HG02885 (cell line): ENCODE measurements around the gene KLF16.
"Not testable (repeated sequence)": the region's sequence is repeated elsewhere in the genome, so short reads cannot be mapped to it uniquely, and the experiment has no call there.

Experiments
- ATAC-seq: cut with Tn5 transposase; IDR thresholded peaks from one replicate; pipeline ENCODE4 v1.9.1; 2021; ENCODE audit warnings: mild to moderate bottlenecking; ENCODE audit not compliant: unreplicated experiment, poor library complexity

Gene KLF16

GRCh38 chr19:1863328-1863637 is at the start of gene KLF16:
TSS of gene KLF16 (minus strand) at chr19:1863579. CDS start at chr19:1863497, 82 bp downstream.
- ATAC-seq, result no peak

GRCh38 chr19:1912760-1913505 is 49.6 kb upstream of the KLF16 start:
- ATAC-seq, result no peak

GRCh38 chr19:1911995-1912394 is 48.6 kb upstream of the KLF16 start:
- ATAC-seq, result no peak

GRCh38 chr19:1911098-1911497 is 47.7 kb upstream of the KLF16 start:
- no peak for ATAC-seq

- no peak for ATAC-seq
These were observed 46.8 kb upstream of the KLF16 start for GRCh38 chr19:1910177-1910576.

GRCh38 chr19:1909761-1910080 is 46.3 kb upstream of the KLF16 start:
- no peak for ATAC-seq

GRCh38 chr19:1908364-1908678 is 44.9 kb upstream of the KLF16 start:
- no peak for ATAC-seq

- ATAC-seq, result no peak
These were observed 44.4 kb upstream of the KLF16 start for GRCh38 chr19:1907563-1908363.

- no peak for ATAC-seq
These were observed 43.7 kb upstream of the KLF16 start for GRCh38 chr19:1906985-1907562.

GRCh38 chr19:1905863-1906375 is 42.5 kb upstream of the KLF16 start:
- ATAC-seq, result no peak

- peak; percentile 88 for ATAC-seq
These were observed 41.9 kb upstream of the KLF16 start, which contains the start of the genes ADAT3 and SCAMP4 for GRCh38 chr19:1905110-1905862. TSS of gene ADAT3 (plus strand) at chr19:1905399. CDS start at chr19:1912048, 6,649 bp downstream. TSS of gene SCAMP4 (plus strand) at chr19:1905399. CDS start at chr19:1915020, 9,621 bp downstream.

GRCh38 chr19:1904860-1905109 is 41.4 kb upstream of the KLF16 start:
- ATAC-seq, result no peak

GRCh38 chr19:1902923-1903322 is 39.5 kb upstream of the KLF16 start:
- no peak for ATAC-seq

GRCh38 chr19:1901940-1902404 is 38.6 kb upstream of the KLF16 start:
- no peak for ATAC-seq

GRCh38 chr19:1896508-1896907 is 33.1 kb upstream of the KLF16 start:
- ATAC-seq, result no peak

GRCh38 chr19:1893791-1894190 is 30.4 kb upstream of the KLF16 start:
- no peak for ATAC-seq

- no peak for ATAC-seq
These were observed 26.5 kb upstream of the KLF16 start for GRCh38 chr19:1889907-1890306.

- no peak for ATAC-seq
These were observed 25.0 kb upstream of the KLF16 start for GRCh38 chr19:1888385-1888784.

GRCh38 chr19:1886360-1886759 is 23.0 kb upstream of the KLF16 start:
- not testable (repeated sequence) for ATAC-seq

- peak; percentile 95 for ATAC-seq
These were observed 22.2 kb upstream of the KLF16 start, which contains the start of gene ABHD17A for GRCh38 chr19:1885398-1886119. TSS of gene ABHD17A (minus strand) at chr19:1885496. CDS start at chr19:1881566, 3,930 bp downstream.
